ENCODE results near the gene RMND5B.

- TF ChIP-seq CTCF (IDR thresholded peaks at IDR 0.05; ENCODE audit: low read depth, low read length, missing input control): no peak
- TF ChIP-seq, protein P1, sequence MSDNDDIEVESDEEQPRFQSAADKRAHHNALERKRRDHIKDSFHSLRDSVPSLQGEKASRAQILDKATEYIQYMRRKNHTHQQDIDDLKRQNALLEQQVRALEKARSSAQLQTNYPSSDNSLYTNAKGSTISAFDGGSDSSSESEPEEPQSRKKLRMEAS (IDR thresholded peaks at IDR 0.05): no peak
- no peak for TF ChIP-seq JUND (IDR thresholded peaks at IDR 0.05)
- TF ChIP-seq, protein P2, sequence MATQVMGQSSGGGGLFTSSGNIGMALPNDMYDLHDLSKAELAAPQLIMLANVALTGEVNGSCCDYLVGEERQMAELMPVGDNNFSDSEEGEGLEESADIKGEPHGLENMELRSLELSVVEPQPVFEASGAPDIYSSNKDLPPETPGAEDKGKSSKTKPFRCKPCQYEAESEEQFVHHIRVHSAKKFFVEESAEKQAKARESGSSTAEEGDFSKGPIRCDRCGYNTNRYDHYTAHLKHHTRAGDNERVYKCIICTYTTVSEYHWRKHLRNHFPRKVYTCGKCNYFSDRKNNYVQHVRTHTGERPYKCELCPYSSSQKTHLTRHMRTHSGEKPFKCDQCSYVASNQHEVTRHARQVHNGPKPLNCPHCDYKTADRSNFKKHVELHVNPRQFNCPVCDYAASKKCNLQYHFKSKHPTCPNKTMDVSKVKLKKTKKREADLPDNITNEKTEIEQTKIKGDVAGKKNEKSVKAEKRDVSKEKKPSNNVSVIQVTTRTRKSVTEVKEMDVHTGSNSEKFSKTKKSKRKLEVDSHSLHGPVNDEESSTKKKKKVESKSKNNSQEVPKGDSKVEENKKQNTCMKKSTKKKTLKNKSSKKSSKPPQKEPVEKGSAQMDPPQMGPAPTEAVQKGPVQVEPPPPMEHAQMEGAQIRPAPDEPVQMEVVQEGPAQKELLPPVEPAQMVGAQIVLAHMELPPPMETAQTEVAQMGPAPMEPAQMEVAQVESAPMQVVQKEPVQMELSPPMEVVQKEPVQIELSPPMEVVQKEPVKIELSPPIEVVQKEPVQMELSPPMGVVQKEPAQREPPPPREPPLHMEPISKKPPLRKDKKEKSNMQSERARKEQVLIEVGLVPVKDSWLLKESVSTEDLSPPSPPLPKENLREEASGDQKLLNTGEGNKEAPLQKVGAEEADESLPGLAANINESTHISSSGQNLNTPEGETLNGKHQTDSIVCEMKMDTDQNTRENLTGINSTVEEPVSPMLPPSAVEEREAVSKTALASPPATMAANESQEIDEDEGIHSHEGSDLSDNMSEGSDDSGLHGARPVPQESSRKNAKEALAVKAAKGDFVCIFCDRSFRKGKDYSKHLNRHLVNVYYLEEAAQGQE (IDR thresholded peaks at IDR 0.05): no peak
- no peak for TF ChIP-seq TAF1 (conservative IDR thresholded peaks at IDR 0.05)
- TF ChIP-seq RAD21 (IDR thresholded peaks at IDR 0.05): no peak
- no peak for TF ChIP-seq EGR1 (IDR thresholded peaks at IDR 0.05; ENCODE audit: low read depth in 2 of 2)
- no peak for TF ChIP-seq GABPA (IDR thresholded peaks at IDR 0.05 in 1 of 2, conservative IDR thresholded peaks at IDR 0.05 in 1 of 2)
These were observed 43.6 kb downstream of the RMND5B start for GRCh38 chr5:178174456-178174855.

Data from liver (tissue), 3 donors.